Activated T-cell treated with anti-CD3 and anti-CD28 coated beads, Interleukin-2, amount 50 U/mL, for 24 hours (primary cell): ENCODE results near the gene AKT3.
"Not testable (repeated sequence)": the region's sequence is repeated elsewhere in the genome, so short reads cannot be mapped to it uniquely, and the experiment has no call there.

ENCODE experiments used
- DNase-seq: peaks from one replicate; pipeline ENCODE4 v3.0.0-alpha.2; 2020
- H3K27ac Mint-ChIP-seq: 2 replicates; pipeline ENCODE4 v1.8.0; 2020; ENCODE audit warnings: mild to moderate bottlenecking, mixed read lengths
- H3K27me3 Mint-ChIP-seq: 2 replicates; pipeline ENCODE4 v1.8.0; 2020; ENCODE audit warnings: mixed read lengths
- H3K36me3 Mint-ChIP-seq: 2 replicates; pipeline ENCODE4 v1.8.0; 2020; ENCODE audit warnings: low read depth, mixed read lengths
- H3K4me1 Mint-ChIP-seq: 2 replicates; pipeline ENCODE4 v1.8.0; 2020; ENCODE audit warnings: low read depth, mixed read lengths
- H3K4me3 Mint-ChIP-seq: 2 replicates; pipeline ENCODE4 v1.8.0; 2020; ENCODE audit warnings: mild to moderate bottlenecking, moderate library complexity, mixed read lengths
- H3K9me3 Mint-ChIP-seq: 2 replicates; pipeline ENCODE4 v1.8.0; 2020; ENCODE audit warnings: mixed read lengths

Gene AKT3

DNA sequence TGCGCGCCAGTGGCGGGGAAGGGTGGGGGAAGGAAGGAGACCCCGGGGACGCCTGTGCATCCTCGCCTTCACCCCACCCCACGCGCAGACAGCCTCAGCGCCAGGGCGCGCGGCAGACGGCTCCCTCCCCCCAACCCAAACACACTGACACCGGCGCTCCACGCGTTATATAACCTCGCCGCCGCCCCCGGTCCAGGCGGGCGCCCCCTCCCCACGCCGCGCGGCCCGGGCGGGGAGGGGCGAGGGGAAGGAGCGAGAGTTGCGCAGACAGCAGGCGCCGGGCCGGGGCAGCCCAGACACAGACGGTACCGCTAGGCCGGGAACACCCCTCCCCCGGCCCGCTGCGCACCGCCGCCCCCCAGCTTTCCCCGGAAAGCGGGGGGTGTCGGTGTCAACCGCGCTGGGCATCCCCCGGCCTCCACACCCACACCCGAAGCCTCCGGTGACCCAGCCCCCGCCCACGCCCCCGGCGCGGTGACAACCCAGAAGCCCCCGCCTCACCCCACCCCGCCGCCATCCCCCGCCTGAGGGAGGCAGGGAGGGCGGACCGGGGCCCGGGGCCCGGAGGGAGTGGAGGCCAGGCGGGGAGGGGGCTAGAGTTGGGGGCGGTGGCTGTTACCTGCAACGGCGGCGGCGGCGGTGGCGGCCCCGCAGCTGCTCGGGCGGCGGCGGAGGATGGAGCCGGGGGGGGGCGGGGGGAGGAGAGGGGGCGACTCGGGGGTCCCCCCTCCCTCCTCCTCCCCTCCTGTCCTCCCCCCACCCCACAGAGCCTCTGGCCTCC, 432 bp downstream of the AKT3 start:
- Mint-ChIP-seq H3K36me3 (peaks cover 4% of the 10 kb centered on the region), H3K27ac (peak overlapping the region; percentile 95)

GRCh38 chr1:243848858-243849420, 1.1 kb downstream of the AKT3 start:
- H3K4me3 Mint-ChIP-seq: peak overlapping the region; percentile 91
- no peaks in the 10 kb centered on the region for H3K9me3 Mint-ChIP-seq
- H3K27me3 Mint-ChIP-seq: no peaks in the 10 kb centered on the region
- peak; percentile 72 for DNase-seq
- peaks cover 4% of the 10 kb centered on the region for H3K36me3 Mint-ChIP-seq
- peaks cover 59% of the 10 kb centered on the region for H3K4me1 Mint-ChIP-seq
- H3K27ac Mint-ChIP-seq: peak overlapping the region; percentile 95

More for the DNA sequence above, 432 bp downstream of the AKT3 start:
- Mint-ChIP-seq H3K27me3 (no peaks in the 10 kb centered on the region), H3K9me3 (no peaks in the 10 kb centered on the region), H3K4me3 (peak overlapping the region; percentile 91), H3K4me1 (peaks cover 55% of the 10 kb centered on the region)
- DNase-seq: peak; percentile 79

DNA sequence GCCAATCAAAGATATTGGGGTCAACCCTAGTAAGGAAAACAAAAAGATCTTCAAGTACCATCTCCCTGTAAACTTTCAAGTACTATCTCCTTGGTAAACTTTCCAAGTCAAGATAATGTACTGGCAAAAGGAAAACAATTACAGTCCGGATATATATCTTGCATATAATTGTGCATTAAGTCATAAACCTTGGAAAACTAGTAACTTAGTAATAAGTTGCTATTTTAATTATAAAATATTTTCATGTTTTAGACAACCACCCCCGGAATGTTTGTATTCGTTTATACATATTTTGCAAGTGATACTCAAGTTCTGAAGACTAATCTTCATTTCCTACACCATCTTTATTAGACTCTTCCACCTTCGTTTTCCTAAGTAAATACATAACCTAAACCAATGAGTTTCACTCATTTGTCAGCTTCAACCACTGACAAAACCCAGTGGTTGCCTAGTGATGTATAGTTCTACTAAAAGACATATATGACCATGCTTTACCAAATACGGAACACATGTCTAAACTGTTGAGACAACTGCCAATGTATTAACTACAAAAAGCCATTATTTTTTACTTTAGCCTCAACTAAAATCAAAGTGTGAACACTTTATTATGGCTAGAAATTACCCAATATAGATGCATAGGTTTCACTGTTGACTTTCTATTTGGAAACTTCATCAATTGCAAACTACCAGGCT, 1.7 kb downstream of the AKT3 start:
- Mint-ChIP-seq H3K9me3 (peaks cover under 1% of the 10 kb centered on the region), H3K36me3 (peaks cover 4% of the 10 kb centered on the region), H3K4me3 (peak overlapping the region; percentile 91), H3K27me3 (no peaks in the 10 kb centered on the region), H3K4me1 (peaks cover 58% of the 10 kb centered on the region), H3K27ac (peak overlapping the region; percentile 95)
- DNase-seq: no peak

GRCh38 chr1:243846761-243847160, 3.3 kb downstream of the AKT3 start:
- Mint-ChIP-seq H3K27ac (no peak overlapping the region), H3K27me3 (no peaks in the 10 kb centered on the region), H3K9me3 (peaks cover 2% of the 10 kb centered on the region), H3K4me3 (no peak overlapping the region), H3K36me3 (peaks cover 7% of the 10 kb centered on the region), H3K4me1 (peaks cover 54% of the 10 kb centered on the region)
- no peak for DNase-seq

- H3K4me3 Mint-ChIP-seq: no peak overlapping the region
These were observed 4.2 kb downstream of the AKT3 start for GRCh38 chr1:243845888-243846287.

DNA sequence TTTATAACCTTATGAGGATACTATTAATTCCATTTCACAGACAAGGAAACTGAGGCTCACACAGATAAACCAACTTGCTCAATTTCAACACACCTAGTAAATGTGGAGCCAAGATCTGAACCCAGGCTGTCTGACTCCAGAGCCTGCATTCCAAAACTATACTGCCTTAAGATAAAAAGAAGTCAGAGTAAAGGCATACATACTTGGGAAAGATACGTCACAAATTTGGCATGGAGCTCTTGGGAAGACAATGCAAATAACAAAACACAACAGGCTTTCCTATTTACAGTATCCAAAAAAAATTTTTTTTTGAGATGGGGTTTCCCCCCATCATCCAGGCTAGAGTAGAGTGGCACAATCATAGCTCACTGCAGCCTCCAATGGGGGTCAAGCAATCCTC, 5.9 kb downstream of the AKT3 start:
- H3K4me1 Mint-ChIP-seq: peaks cover 63% of the 10 kb centered on the region

More at GRCh38 chr1:243845888-243846287, 4.2 kb downstream of the AKT3 start:
- no peak for DNase-seq
- H3K27ac Mint-ChIP-seq: no peak overlapping the region
- no peaks in the 10 kb centered on the region for H3K27me3 Mint-ChIP-seq
- peaks cover 9% of the 10 kb centered on the region for H3K36me3 Mint-ChIP-seq
- H3K9me3 Mint-ChIP-seq: peaks cover 2% of the 10 kb centered on the region
- peaks cover 53% of the 10 kb centered on the region for H3K4me1 Mint-ChIP-seq

DNA sequence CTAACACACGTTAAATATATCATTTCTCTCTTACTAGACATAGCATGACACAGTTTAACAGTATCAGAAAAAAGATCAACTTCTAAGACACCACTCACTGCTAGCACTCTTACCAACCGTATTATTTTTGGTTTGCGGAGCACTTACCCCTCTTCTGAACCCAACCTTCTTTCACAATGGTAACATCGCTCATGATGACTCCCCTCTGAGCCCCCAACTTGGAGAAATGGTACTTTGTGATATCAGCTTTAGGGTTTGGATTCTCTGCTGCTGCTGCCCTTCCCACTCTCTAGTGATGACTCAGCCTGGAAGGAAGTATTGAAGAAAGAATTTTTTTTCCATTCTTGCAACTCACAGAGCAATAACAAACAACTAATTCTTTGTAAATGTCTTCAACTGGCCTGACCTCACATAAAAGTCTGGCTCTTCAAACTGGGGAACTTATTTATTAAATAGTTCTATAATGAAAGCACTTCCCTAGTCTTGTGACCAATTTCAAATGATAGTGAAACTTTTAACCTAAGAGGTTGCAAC, 7.0 kb downstream of the AKT3 start:
- no peak for DNase-seq
- Mint-ChIP-seq H3K4me3 (peak overlapping the region; percentile 48), H3K27ac (peak overlapping the region; percentile 78), H3K27me3 (no peaks in the 10 kb centered on the region), H3K4me1 (peaks cover 62% of the 10 kb centered on the region), H3K36me3 (peaks cover 7% of the 10 kb centered on the region), H3K9me3 (peaks cover 2% of the 10 kb centered on the region)

More for the DNA sequence above, 5.9 kb downstream of the AKT3 start:
- peaks cover 2% of the 10 kb centered on the region for H3K9me3 Mint-ChIP-seq
- H3K27ac Mint-ChIP-seq: peak overlapping the region; percentile 14
- H3K36me3 Mint-ChIP-seq: peaks cover 10% of the 10 kb centered on the region
- no peak for DNase-seq
- H3K4me3 Mint-ChIP-seq: no peak overlapping the region
- H3K27me3 Mint-ChIP-seq: no peaks in the 10 kb centered on the region

DNA sequence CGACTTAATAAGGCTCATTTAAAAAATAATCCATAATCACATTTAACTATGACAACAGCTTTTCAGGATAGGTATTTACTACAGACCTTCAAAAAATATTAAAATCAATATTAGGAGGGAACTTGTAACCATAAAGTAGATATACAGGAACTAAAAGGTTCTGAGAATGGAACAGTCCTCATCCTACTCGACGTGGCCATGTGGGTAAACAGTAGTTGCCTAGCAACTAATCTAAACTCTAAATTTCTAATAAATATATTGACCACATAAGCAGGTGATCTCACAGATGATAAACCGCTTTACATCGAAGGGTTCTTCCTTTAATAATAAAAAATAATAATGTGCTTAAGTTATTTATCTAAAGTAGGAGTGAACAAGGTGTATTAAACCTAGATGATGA, 7.9 kb downstream of the AKT3 start:
- H3K4me3 Mint-ChIP-seq: no peak overlapping the region
- H3K36me3 Mint-ChIP-seq: peaks cover 14% of the 10 kb centered on the region
- H3K4me1 Mint-ChIP-seq: peaks cover 65% of the 10 kb centered on the region
- no peak overlapping the region for H3K27ac Mint-ChIP-seq
- no peak for DNase-seq
- peaks cover 3% of the 10 kb centered on the region for H3K9me3 Mint-ChIP-seq
- H3K27me3 Mint-ChIP-seq: no peaks in the 10 kb centered on the region

- Mint-ChIP-seq H3K4me3 (no peak overlapping the region), H3K4me1 (peaks cover 64% of the 10 kb centered on the region), H3K36me3 (peaks cover 20% of the 10 kb centered on the region), H3K9me3 (peaks cover 5% of the 10 kb centered on the region), H3K27ac (no peak overlapping the region), H3K27me3 (no peaks in the 10 kb centered on the region)
- no peak for DNase-seq
These were observed 8.5 kb downstream of the AKT3 start for GRCh38 chr1:243841507-243841906.

GRCh38 chr1:243837907-243838535, 12.0 kb downstream of the AKT3 start:
- peak overlapping the region; percentile 88 for H3K27ac Mint-ChIP-seq
- peak overlapping the region; percentile 41 for H3K4me3 Mint-ChIP-seq
- no peak for DNase-seq
- H3K4me1 Mint-ChIP-seq: peaks cover 53% of the 10 kb centered on the region
- H3K27me3 Mint-ChIP-seq: no peaks in the 10 kb centered on the region
- H3K9me3 Mint-ChIP-seq: peaks cover 16% of the 10 kb centered on the region
- peaks cover 50% of the 10 kb centered on the region for H3K36me3 Mint-ChIP-seq

- no peak for DNase-seq
- Mint-ChIP-seq H3K27ac (no peak overlapping the region), H3K4me1 (peaks cover 46% of the 10 kb centered on the region), H3K4me3 (no peak overlapping the region), H3K36me3 (peaks cover 48% of the 10 kb centered on the region), H3K27me3 (no peaks in the 10 kb centered on the region), H3K9me3 (peaks cover 16% of the 10 kb centered on the region)
These were observed 15.9 kb downstream of the AKT3 start for GRCh38 chr1:243834130-243834529.

DNA sequence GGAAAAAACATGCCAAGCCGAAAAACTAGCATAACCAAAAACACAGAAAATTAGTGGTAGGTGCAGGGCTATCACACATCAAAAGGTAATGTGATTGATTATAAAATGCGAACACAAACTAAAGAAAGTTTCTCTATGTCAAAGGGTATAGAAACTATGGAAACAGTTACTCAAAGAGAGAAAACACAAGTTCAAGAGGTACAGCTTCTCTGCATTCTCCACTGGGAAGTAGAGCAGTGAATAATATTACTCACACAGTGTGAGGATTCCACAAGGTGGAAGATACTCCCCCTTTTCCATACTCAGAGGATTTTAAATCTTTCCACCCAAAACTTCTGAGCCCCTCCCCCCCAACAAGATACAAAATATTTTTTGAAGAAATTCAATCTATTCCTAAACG, 18.6 kb downstream of the AKT3 start:
- H3K4me1 Mint-ChIP-seq: peaks cover 49% of the 10 kb centered on the region
- no peak overlapping the region for H3K4me3 Mint-ChIP-seq
- H3K27me3 Mint-ChIP-seq: no peaks in the 10 kb centered on the region
- no peak for DNase-seq
- H3K36me3 Mint-ChIP-seq: peaks cover 50% of the 10 kb centered on the region
- peaks cover 13% of the 10 kb centered on the region for H3K9me3 Mint-ChIP-seq
- peak overlapping the region; percentile 73 for H3K27ac Mint-ChIP-seq

DNA sequence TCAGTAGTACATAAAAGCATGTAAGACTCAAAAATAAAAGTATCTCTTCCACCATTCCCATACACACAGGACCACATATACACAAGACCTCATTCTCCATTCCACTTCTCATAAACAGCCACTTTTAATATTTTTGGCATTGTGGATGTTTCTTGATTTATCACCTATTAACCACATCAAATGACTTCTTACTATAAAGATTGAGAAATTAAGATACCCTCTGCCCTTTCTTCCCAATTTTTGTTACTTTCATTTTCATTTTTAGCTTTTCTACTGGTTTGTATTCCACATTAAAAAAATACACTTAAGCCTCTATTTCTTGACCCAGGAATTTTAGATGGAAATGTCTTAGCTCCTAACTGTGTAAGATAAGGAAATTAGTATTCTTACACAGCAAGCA, 22.8 kb downstream of the AKT3 start:
- Mint-ChIP-seq H3K36me3 (peaks cover 55% of the 10 kb centered on the region), H3K4me1 (peaks cover 58% of the 10 kb centered on the region), H3K27ac (no peak overlapping the region), H3K4me3 (peak overlapping the region; percentile 2), H3K9me3 (peaks cover 16% of the 10 kb centered on the region), H3K27me3 (no peaks in the 10 kb centered on the region)
- DNase-seq: no peak

DNA sequence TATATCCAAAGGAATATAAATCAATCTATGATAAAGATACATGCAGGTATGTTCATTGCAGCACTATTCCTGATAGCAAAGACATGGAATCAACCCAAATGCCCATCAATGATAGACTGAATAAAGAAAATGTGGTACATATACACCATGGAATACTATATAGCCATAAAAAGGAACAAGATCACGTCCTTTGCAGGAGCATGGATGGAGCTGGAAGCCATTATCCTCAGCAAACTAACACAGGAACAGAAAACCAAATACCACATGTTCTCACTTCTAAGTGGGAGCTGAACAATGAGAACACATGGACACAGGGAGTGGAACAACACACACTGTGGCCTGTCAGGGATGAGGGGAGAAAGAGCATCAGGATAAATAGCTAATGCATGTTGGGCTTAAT, 25.1 kb downstream of the AKT3 start:
- H3K27me3 Mint-ChIP-seq, DNase-seq, H3K27ac Mint-ChIP-seq, H3K4me3 Mint-ChIP-seq: not testable (repeated sequence)
- H3K4me1 Mint-ChIP-seq: peaks cover 54% of the 10 kb centered on the region
- H3K9me3 Mint-ChIP-seq: peaks cover 35% of the 10 kb centered on the region
- H3K36me3 Mint-ChIP-seq: peaks cover 75% of the 10 kb centered on the region
